Kidney glomerular epithelial cell (primary cell): ENCODE measurements around the gene MTMR6.

Experiments
- DNase-seq: peaks from one replicate; lab custom pipeline; 2025; lab: John Stamatoyannopoulos, UW

MTMR6 gene

DNA sequence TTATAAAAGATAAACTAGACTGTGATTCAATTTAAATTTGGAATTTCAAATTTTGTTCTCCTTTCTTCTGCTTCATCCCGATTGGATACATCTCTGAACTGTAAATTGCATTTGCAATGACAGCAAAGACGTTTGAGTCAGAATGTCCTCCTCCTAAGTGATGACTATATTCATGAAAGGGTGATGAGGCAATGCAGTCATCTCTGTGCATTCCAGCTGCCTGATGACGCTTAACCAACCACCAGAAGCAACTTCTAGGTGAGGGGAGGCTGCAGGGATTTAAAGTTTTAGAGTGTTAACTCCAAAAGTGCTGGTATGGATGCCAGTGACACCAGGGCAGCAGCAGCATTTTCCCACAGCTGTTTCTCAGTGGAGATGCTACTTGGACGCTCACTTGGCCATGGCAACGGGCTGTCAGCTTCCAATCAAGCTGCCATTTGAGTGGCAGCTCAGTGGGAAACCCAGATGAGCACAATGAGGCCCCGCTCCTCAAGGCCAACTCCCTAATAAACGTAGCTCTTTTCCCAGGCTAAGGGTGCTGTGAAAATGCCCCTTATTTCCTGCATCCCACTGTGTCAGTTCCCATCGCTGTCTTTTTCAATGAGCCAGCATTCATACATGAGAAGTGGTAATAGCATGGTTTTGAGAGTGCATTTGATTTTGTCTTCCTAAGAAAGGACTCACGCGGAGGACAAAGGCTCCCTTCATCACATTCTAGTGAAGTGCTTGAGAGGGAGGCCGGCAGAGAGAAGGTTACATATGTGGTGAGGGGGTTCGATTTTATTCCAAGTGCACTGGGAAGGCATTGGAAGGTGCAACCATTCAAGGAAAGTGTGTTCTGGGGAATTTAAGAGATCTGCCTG, 70.0 kb downstream of the MTMR6 start:
- DNase-seq: peak; percentile 91

DNA sequence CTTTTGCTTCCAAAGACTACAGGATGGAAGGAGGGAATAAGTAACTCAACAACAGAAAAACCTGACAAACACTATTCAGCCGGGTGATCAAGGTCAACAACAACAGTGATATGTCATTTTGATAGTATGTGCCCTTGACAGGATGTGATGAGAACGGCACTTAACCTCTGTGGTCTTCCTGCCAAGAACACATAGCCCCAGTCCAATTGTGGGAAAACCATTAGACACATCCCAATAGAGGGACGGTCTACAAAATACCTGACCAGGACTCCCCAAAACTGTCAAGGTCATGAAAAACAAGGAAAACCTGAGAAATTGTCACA, 72.1 kb downstream of the MTMR6 start:
- DNase-seq: peak; percentile 92

- DNase-seq: peak; percentile 92
Measured at GRCh38 chr13:25214491-25215252, 72.6 kb downstream of the MTMR6 start.

DNA sequence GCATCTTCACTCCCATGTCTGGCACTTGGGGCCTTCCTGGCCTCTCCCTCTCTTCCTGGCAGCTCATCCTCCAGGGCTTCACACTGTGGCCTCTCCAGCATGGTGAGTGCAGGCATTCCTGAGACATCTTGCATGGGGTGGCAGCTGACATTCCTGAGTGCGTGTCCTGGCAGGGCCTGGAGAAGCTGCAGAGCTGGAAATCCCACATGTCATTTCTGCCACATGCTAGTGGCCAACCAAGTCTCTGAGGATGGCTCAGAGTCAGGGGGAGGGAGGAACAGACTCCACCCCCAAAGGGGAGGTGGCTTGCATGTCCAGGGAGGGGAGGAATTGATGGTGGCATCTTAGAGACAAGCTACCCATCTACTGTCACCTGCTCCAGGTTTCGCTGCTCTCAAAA, 73.6 kb downstream of the MTMR6 start:
- DNase-seq: no peak

GRCh38 chr13:25210842-25211569, 76.3 kb downstream of the MTMR6 start:
- DNase-seq: no peak

GRCh38 chr13:25207291-25207810, 79.9 kb downstream of the MTMR6 start:
- DNase-seq: no peak

GRCh38 chr13:25204863-25205262, 82.4 kb downstream of the MTMR6 start:
- no peak for DNase-seq

GRCh38 chr13:25203127-25203740, 84.1 kb downstream of the MTMR6 start:
- peak; percentile 18 for DNase-seq

DNA sequence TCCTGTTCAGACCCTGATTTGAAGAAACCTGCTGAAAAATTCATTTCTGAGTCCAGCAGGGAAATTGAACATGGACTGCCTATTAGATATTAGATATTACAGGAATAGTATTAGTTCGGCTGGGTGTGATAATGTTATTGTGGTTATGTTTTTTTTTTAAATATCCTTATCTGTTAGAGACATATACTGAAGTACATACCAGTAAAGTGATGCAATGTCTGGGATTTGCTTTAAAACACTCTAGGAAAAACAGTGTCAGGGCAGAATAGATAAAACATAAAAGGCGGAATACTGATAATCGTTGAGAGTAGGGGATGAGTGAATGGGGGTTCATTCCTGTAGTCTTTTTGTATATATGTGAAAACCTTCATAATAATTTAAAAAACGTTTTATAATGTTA, 86.5 kb downstream of the MTMR6 start:
- DNase-seq: no peak

DNA sequence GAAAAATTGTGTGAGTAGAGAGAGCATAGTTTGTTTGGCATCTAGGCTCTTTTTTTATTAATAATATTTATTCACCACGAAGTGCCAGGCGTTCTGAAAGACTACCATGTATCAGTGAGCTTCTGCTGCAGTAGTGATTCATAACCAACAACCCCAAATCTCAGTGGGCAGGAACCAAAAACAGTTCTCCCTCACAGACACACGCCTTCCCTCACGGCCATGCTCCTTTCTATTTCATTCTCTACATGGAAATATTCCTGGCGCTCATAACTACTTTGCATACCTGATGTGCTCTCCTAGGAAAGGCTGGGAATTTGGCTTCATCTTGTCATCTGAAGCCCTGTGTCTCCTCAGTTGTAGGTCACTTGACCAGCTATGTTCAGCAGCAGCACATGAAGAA, 88.6 kb downstream of the MTMR6 start:
- peak; percentile 25 for DNase-seq

DNA sequence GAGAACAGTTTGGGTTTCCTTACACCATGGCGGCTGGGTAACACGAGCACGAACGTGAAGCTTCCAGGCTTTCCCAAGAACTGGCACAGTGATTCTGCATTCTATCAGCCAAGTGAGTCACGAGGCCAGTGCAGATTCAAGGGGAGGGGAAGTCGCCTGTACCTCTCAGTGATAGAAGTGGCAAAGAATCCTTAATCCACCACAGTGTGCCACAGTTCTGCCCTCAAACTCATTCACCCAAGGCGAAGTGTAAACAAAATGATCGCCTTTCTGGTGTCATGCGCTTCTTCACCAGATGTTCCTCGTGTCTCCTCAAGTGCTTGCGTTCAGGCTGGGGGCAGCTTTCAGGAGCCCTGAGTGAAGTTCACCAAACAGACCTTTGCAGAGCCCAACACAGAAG, 90.3 kb downstream of the MTMR6 start:
- no peak for DNase-seq
